HG03432 (cell line): Measurements from ENCODE around the gene CABP4.
A peak's percentile ranks its signal among the peaks of the same experiment; 100 is the strongest.

Source experiments
- ATAC-seq: cut with Tn5 transposase; IDR thresholded peaks from one replicate; pipeline ENCODE4 v1.9.1; 2021; ENCODE audit warnings: mild to moderate bottlenecking, moderate library complexity; ENCODE audit not compliant: unreplicated experiment

CABP4 gene

DNA sequence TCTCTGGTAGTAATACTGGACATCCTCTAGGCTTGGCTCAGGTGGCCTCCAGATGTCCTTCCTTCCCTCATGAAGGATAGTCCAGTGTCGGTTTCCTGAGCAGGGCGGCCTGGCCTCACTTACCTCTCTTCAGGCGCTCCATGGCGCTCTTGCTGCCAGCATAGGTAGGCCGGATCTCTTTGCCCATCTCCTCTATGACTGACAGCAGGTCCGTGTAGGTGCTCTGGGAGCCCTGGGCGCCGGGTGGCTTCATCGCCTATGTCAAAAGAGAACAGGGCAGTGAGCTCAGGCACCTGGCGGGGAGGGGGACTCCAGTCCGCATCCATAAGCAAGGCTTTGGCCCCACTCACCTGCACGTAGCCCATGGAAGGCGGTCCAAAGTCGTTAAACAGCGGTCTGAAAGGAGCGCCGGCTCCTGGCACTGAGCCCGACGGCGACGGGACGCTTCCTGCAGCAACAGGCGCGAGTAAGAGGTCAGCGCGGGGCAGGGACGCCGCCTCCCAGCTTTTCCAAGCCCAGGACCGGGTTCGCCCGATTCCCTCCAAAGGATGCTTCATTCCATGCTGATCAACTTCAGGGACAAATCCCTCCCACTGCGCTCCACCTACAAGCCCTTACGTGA, 52.2 kb downstream of the CABP4 start:
- no peak for ATAC-seq

- ATAC-seq = peak; percentile 67
These were observed 52.8 kb downstream of the CABP4 start, which contains the start of gene CDK2AP2 for GRCh38 chr11:67507864-67508485. TSS of gene CDK2AP2 (minus strand) at chr11:67508162. CDS start at chr11:67508082, 80 bp downstream.

DNA sequence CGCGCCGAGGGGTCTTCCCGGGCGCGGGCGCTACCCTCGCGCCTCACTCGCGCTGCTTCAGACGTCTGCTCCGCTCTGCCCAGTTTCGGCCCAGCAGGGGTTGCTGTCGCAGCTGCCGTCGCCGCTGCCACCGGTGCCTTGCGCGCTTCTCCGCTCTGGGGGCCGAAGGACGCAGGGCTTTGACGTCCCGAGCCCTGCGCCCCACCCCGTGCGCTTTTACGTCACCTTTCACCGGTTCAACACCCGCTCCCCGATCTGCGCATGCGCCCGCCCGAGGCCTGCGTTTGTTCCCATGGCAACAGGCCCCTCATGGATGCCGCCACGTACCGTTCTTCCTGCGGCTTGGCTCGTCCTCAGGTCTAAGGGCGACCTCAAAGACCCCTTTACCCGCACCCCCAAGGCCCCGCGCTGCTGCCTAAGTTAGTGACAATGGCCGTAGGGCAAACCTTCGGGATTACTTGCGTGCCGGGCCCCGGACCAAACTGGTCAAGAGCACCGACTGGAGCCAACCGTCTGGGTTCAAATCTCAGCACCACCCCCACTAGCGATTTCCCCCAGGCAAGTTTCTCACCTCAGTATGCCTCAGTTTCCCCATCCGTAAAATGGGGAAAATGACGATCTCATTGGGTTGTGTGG, 53.5 kb downstream of the CABP4 start:
- peak; percentile 45 for ATAC-seq

DNA sequence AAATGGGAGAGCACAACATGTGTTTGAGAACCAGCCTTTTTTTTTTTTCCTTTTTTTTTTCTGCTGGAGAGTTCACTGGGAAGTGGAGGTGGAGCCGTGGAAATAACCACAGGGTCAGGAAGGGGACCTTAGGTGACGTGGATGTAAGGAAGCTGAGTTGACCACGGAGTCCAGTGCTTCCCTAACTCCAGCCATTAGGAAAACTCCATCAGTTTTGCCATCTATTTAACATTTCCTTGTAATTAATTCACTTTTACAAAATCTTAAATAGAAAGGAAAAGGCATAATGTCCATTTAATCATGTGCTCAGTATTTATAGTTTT, 54.8 kb downstream of the CABP4 start:
- no peak for ATAC-seq
